H9 (cell line): ENCODE results near the gene PDGFB. TPM values are rescaled to one million over a fixed set of nuclear protein-coding genes. Genes with fewer than 3 reads are reported as not detected.

Experiments used
- DNase-seq: peaks from one replicate; pipeline ENCODE4 v3.0.0-alpha.2; 2017
- H2AFZ ChIP-seq: one replicate; pipeline ENCODE4 v1.6.1; 2013; ENCODE audit warnings: mild to moderate bottlenecking, low read length, control low read depth, moderate library complexity
- H2AK5ac ChIP-seq: 2 replicates; pipeline ENCODE4 v1.6.1; 2013; ENCODE audit warnings: low read length, control low read depth, mixed read lengths; ENCODE audit not compliant: insufficient read length
- H2BK120ac ChIP-seq: one replicate; pipeline ENCODE4 v1.6.1; 2013; ENCODE audit warnings: low read depth, mild to moderate bottlenecking, low read length, control low read depth, inconsistent platforms; ENCODE audit not compliant: poor library complexity, severe bottlenecking
- H2BK12ac ChIP-seq: 2 replicates; pipeline ENCODE4 v1.6.1; 2013; ENCODE audit warnings: low read length, control low read depth, mixed read lengths, low read depth; ENCODE audit not compliant: insufficient read length
- H2BK15ac ChIP-seq: 2 replicates; pipeline ENCODE4 v1.6.1; 2013; ENCODE audit warnings: low read depth, low read length, control low read depth
- H2BK20ac ChIP-seq: one replicate; pipeline ENCODE4 v1.6.1; 2013; ENCODE audit warnings: low read depth, mild to moderate bottlenecking, low read length, control low read depth, inconsistent platforms; ENCODE audit not compliant: poor library complexity, severe bottlenecking
- H2BK5ac ChIP-seq: 2 replicates; pipeline ENCODE4 v1.6.1; 2013; ENCODE audit warnings: low read length, control low read depth, mixed read lengths; ENCODE audit not compliant: insufficient read length
- H3K14ac ChIP-seq: 2 replicates; pipeline ENCODE4 v1.6.1; 2013; ENCODE audit warnings: low read length, control low read depth; ENCODE audit not compliant: insufficient read depth
- H3K18ac ChIP-seq: 2 replicates; pipeline ENCODE4 v1.6.1; 2013; ENCODE audit warnings: low read depth, mild to moderate bottlenecking, mixed read lengths, low read length, control low read depth; ENCODE audit not compliant: insufficient read length
- H3K23ac ChIP-seq: 2 replicates; pipeline ENCODE4 v1.6.1; 2013; ENCODE audit warnings: low read length, control low read depth, mixed read lengths, low read depth; ENCODE audit not compliant: insufficient read length
- H3K23me2 ChIP-seq: 2 replicates; pipeline ENCODE4 v1.6.1; 2013; ENCODE audit warnings: low read depth, mild to moderate bottlenecking, mixed read lengths, low read length, control low read depth; ENCODE audit not compliant: insufficient read length, poor library complexity, severe bottlenecking
- H3K27ac ChIP-seq: 2 replicates; pipeline ENCODE4 v1.5.1; 2013; ENCODE audit warnings: low read length, control low read depth, mixed read lengths, low read depth; ENCODE audit not compliant: insufficient read length
- H3K27me3 ChIP-seq: 2 replicates; pipeline ENCODE4 v1.6.1; 2013; ENCODE audit warnings: low read length, control low read depth, inconsistent platforms; ENCODE audit not compliant: insufficient read depth
- H3K4ac ChIP-seq: 2 replicates; pipeline ENCODE4 v1.6.1; 2013; ENCODE audit warnings: low read depth, mild to moderate bottlenecking, control low read depth, inconsistent platforms, low read length, moderate library complexity
- H3K4me1 ChIP-seq: 2 replicates; pipeline ENCODE4 v1.6.1; 2013; ENCODE audit warnings: low read length, control low read depth, inconsistent platforms; ENCODE audit not compliant: insufficient read depth
- H3K4me2 ChIP-seq: 2 replicates; pipeline ENCODE4 v1.6.1; 2013; ENCODE audit warnings: low read length, control low read depth, mixed read lengths; ENCODE audit not compliant: insufficient read length, insufficient read depth
- H3K56ac ChIP-seq: 2 replicates; pipeline ENCODE4 v1.6.1; 2013; ENCODE audit warnings: low read depth, mild to moderate bottlenecking, mixed read lengths, low read length, control low read depth; ENCODE audit not compliant: insufficient read length
- H3K79me1 ChIP-seq: 2 replicates; pipeline ENCODE4 v1.6.1; 2013; ENCODE audit warnings: low read depth, mild to moderate bottlenecking, moderate library complexity, low read length, control low read depth, inconsistent platforms; ENCODE audit not compliant: insufficient read depth, poor library complexity, severe bottlenecking
- H3K79me2 ChIP-seq: 2 replicates; pipeline ENCODE4 v1.6.1; 2013; ENCODE audit warnings: low read length, control low read depth, inconsistent platforms; ENCODE audit not compliant: insufficient read depth
- H3K9ac ChIP-seq: 2 replicates; pipeline ENCODE4 v1.6.1; 2013; ENCODE audit warnings: low read length, control low read depth, mixed read lengths; ENCODE audit not compliant: insufficient read length; ENCODE audit errors: extremely low read depth
- H3K9me3 ChIP-seq: one replicate; pipeline ENCODE4 v1.6.1; 2013; ENCODE audit warnings: low read depth, low read length, inconsistent platforms; ENCODE audit not compliant: control insufficient read depth
- H3T11ph ChIP-seq: one replicate; pipeline ENCODE4 v1.6.1; 2013; ENCODE audit warnings: mild to moderate bottlenecking, low read length, control low read depth, inconsistent platforms
- H4K20me1 ChIP-seq: one replicate; pipeline ENCODE4 v1.6.1; 2013; ENCODE audit not compliant: control insufficient read depth, insufficient read length, insufficient read depth
- H4K5ac ChIP-seq: 2 replicates; pipeline ENCODE4 v1.6.1; 2013; ENCODE audit warnings: low read depth, mild to moderate bottlenecking, mixed read lengths, low read length, control low read depth; ENCODE audit not compliant: insufficient read length
- H4K8ac ChIP-seq: replicated peaks from 2 replicates; pipeline ENCODE4 v1.6.1; 2013; ENCODE audit warnings: low read length, control low read depth, mixed read lengths, low read depth; ENCODE audit not compliant: insufficient read length
- H4K91ac ChIP-seq: 2 replicates; pipeline ENCODE4 v1.6.1; 2013; ENCODE audit warnings: low read depth, mild to moderate bottlenecking, moderate library complexity, mixed read lengths, low read length, control low read depth; ENCODE audit not compliant: insufficient read length
- H3K27ac Mint-ChIP-seq, 3 experiments: 2 replicates in 2 of 3; 3 replicates in 1 of 3; pipeline ENCODE4 v1.8.0; 2020 to 2021; ENCODE audit warnings: mixed read lengths in 3 of 3, mild to moderate bottlenecking in 1 of 3, moderate library complexity in 1 of 3
- H3K27me3 Mint-ChIP-seq: 2 replicates; pipeline ENCODE4 v1.8.0; 2021; ENCODE audit warnings: low read depth, mild to moderate bottlenecking, moderate library complexity, mixed read lengths
- H3K36me3 Mint-ChIP-seq, 3 experiments: 2 replicates in 2 of 3; 3 replicates in 1 of 3; pipeline ENCODE4 v1.8.0; 2020 to 2021; ENCODE audit warnings: low read depth in 3 of 3, mixed read lengths in 3 of 3; ENCODE audit not compliant: insufficient read depth in 1 of 3
- H3K4me1 Mint-ChIP-seq, 2 experiments: 2 replicates each; pipeline ENCODE4 v1.8.0; 2020; ENCODE audit warnings: mixed read lengths in 2 of 2
- H3K4me3 Mint-ChIP-seq, 2 experiments: 2 replicates in 1 of 2; 3 replicates in 1 of 2; pipeline ENCODE4 v1.8.0; 2020 to 2021; ENCODE audit warnings: mild to moderate bottlenecking in 2 of 2, mixed read lengths in 2 of 2, moderate library complexity in 1 of 2
- H3K9me3 Mint-ChIP-seq, 2 experiments: 2 replicates in 1 of 2; 3 replicates in 1 of 2; pipeline ENCODE4 v1.8.0; 2020; ENCODE audit warnings: mild to moderate bottlenecking in 2 of 2, mixed read lengths in 2 of 2, moderate library complexity in 1 of 2
- CTCF ChIP-seq: fragments of 200-600 bp; sonication (generic); conservative IDR thresholded peaks from 3 replicates; pipeline ENCODE4 v1.8.0; 2021; ENCODE audit warnings: antibody characterized with exemption, mild to moderate bottlenecking
- WGBS: extraction: QIAGEN DNeasy Blood & Tissue Kit; methylation state at CpG from one replicate; pipeline ENCODE4 v1.1.7; 2013; ENCODE audit warnings: missing lambda C conversion rate, low lambda C conversion rate, mixed read lengths; ENCODE audit not compliant: insufficient read length; ENCODE audit errors: extremely low coverage; 5-methylcytosine and 5-hydroxymethylcytosine counted together
- total RNA-seq: library from RNA; stranded (reverse); gene quantifications from 2 replicates; pipeline ENCODE4 v1.2.1, GENCODE V29; 2021

The PDGFB gene
- total RNA-seq, 1 experiment from 2014 or later = 6.1 TPM

DNA sequence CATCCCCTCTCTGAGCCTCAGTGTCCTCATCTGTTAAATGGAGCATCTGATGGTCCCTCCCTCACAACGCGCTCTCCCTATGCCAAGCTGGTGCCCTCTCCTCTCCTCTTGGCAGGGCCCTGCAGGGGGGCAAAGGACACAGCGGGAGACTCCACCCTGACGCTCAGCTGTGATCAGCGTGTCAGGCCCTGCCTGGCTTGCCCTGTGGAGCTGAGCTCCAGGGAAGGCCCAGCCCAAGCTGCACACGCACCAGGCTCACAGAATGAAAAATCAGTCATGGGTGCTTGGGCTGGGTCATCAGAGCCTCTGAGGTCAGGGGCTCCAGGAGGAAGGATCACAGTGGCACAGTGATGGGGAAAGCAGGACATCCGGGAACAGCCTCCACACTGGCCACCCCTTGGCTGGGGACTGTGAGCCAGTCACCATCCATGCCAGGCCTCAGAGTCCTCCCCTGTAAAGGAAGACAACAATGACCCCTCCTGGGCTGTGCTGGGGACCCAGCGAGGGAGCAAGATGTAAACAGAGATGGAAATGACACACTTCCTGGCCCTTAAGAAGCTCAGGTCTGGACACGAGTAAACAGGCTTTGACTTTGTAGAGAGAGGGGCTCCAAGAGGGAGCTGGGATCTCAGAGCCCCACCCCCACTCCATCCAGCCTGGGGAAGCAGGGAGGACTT, 38.0 kb upstream of the PDGFB start:
- H3K27me3 Mint-ChIP-seq = peaks cover 7% of the 10 kb centered on the region
- H3K23ac ChIP-seq = no peak overlapping the region
- H4K91ac ChIP-seq = no peak overlapping the region
- H3K27ac Mint-ChIP-seq = no peak overlapping the region
- H2BK120ac ChIP-seq = no peak overlapping the region
- no CpG with 5 or more reads among the region's 9 CpGs for WGBS
- H3K4ac ChIP-seq = no peak overlapping the region
- no peaks in the 10 kb centered on the region for H3K79me1 ChIP-seq
- no peak overlapping the region for H3K4me2 ChIP-seq
- H4K5ac ChIP-seq = no peak overlapping the region
- no peak overlapping the region for H3K27ac ChIP-seq
- no peaks in the 10 kb centered on the region for H3K27me3 ChIP-seq
- no peak overlapping the region for H2AFZ ChIP-seq
- H2BK12ac ChIP-seq = no peak overlapping the region
- no peak overlapping the region for H2AK5ac ChIP-seq
- no peak overlapping the region for H2BK15ac ChIP-seq
- peaks cover 19 to 24% of the 10 kb centered on the region in 2 experiments for H3K4me1 Mint-ChIP-seq
- DNase-seq = no peak
- peaks cover 4% of the 10 kb centered on the region; the same call in 1 of the 2 replicates for H3K4me1 ChIP-seq
- no peaks in the 10 kb centered on the region for H3K79me2 ChIP-seq
- no peak overlapping the region for H3K4me3 Mint-ChIP-seq
- H4K20me1 ChIP-seq = no peaks in the 10 kb centered on the region
- no peak overlapping the region for H3K14ac ChIP-seq
- H3K9me3 ChIP-seq = no peaks in the 10 kb centered on the region
- no peak overlapping the region for H2BK5ac ChIP-seq
- no peak overlapping the region for H3K9ac ChIP-seq
- H3K23me2 ChIP-seq = no peaks in the 10 kb centered on the region
- H3K9me3 Mint-ChIP-seq = peaks cover 0 to 4% of the 10 kb centered on the region in 2 experiments; a peak in 2 of 5 replicates
- no peak overlapping the region for H3K18ac ChIP-seq
- no peak overlapping the region for H3T11ph ChIP-seq
- no peaks in the 10 kb centered on the region for H3K36me3 Mint-ChIP-seq
- TF ChIP-seq CTCF = no peak
- no peak overlapping the region for H3K56ac ChIP-seq
- H2BK20ac ChIP-seq = no peak overlapping the region
- H4K8ac ChIP-seq = no peak overlapping the region
